Peyer's patch (tissue), 4 donors: ENCODE results near the gene GM2A. TPM values are rescaled to one million over a fixed set of nuclear protein-coding genes. Genes with fewer than 3 reads are reported as not detected.
A peak's percentile ranks its signal among the peaks of the same experiment; 100 is the strongest.

Experiments
- DNase-seq, 3 donors: peaks; one replicate each; pipeline ENCODE4 v3.0.0-alpha.2; 2017 to 2019
- H3K27ac ChIP-seq, 4 donors: fragments of 200-600 bp; sonication (generic); one replicate each; pipeline ENCODE4 v1.5.1; 2016 to 2019
- H3K27me3 ChIP-seq, 2 donors: fragments of 200-600 bp; sonication (generic); one replicate each; pipeline ENCODE4 v1.5.1; 2019
- H3K36me3 ChIP-seq, 3 donors: fragments of 200-600 bp; sonication (generic); one replicate each; pipeline ENCODE4 v1.5.1; 2016 to 2019
- H3K4me1 ChIP-seq, 4 donors: fragments of 200-600 bp; sonication (generic); one replicate each; pipeline ENCODE4 v1.5.1; 2016 to 2019
- H3K4me3 ChIP-seq, 4 donors: fragments of 200-600 bp; sonication (generic); 1 replicate in 3 of 4; 2 replicates in 1 of 4; pipeline ENCODE4 v1.5.1; 2016 to 2019; ENCODE audit warnings: mild to moderate bottlenecking in 1 of 4
- H3K9me3 ChIP-seq, 4 donors: fragments of 200-600 bp; sonication (generic); one replicate each; pipeline ENCODE4 v1.5.1; 2016 to 2019; ENCODE audit warnings: mild to moderate bottlenecking in 1 of 4
- CTCF ChIP-seq, 6 experiments: fragments of 450-650 bp in 4 of 6; fragments of 200-600 bp in 2 of 6; sonication (generic) in 1 of 6; IDR thresholded peaks; one replicate each; pipeline ENCODE4 v1.5.1; 2017 to 2019; ENCODE audit warnings: antibody characterized with exemption in 6 of 6, mild to moderate bottlenecking in 3 of 6, moderate library complexity in 1 of 6
- POLR2A ChIP-seq, 2 donors: fragments of 450-650 bp; IDR thresholded peaks; one replicate each; pipeline ENCODE4 v1.5.1; 2017; ENCODE audit warnings: antibody characterized with exemption in 2 of 2, mild to moderate bottlenecking in 2 of 2, moderate library complexity in 2 of 2
- total RNA-seq, 4 donors: library from RNA; depleted of rRNA; stranded (reverse); fragments of >200 nt; gene quantifications; one replicate each; pipeline ENCODE4 v1.1.0, GENCODE V29; 2016

Gene GM2A
- total RNA-seq, 4 donors from 2014 or later, result 15.1 to 27.2 (median 16.8) TPM

- H3K36me3 ChIP-seq, result no peaks in the 10 kb centered on the region
- TF ChIP-seq CTCF (IDR thresholded peaks at IDR 0.05) (peak in 4 of 6 experiments; percentile 7 to 43 (median 20)), POLR2A (IDR thresholded peaks at IDR 0.05) (peak; percentile 60 to 63)
- peak; percentile 69 to 89 (median 76) for DNase-seq
- peak within 1 kb of the TSS; percentile 82 to 92 (median 88) for H3K27ac ChIP-seq
- peak within 1 kb of the TSS; percentile 58 to 90 (median 78) for H3K4me3 ChIP-seq
- peaks cover 0 to 35% (median 25%) of the 10 kb centered on the region in 4 donors for H3K4me1 ChIP-seq
- no peaks in the 10 kb centered on the region for H3K9me3 ChIP-seq
- no peaks in the 10 kb centered on the region for H3K27me3 ChIP-seq
Measured at GRCh38 chr5:151223447-151224264, 29.3 kb upstream of the GM2A start, which contains the start of gene CCDC69. Gene CCDC69, minus strand, starts transcription at chr5:151224092. Its CDS starts 122 bp downstream, at chr5:151223970.

DNA sequence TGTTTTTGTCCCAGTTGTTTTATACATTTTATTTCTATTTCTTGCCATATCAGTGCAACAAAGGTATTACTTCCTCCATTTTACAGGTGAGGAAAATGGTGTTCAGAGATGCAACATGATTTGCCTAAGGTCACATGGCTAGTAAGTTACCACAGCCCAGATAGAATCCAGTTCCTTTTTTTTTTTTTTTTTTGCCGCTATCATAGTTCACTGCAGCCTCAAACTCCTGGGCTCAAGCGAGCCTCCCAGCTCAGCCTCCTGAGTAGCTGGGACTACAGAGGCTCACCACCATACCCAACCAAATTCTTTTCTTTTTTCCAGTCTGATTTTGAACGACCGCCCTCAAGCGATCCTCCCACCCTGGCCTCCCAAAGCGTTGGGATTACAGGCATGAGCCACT is 28.6 kb upstream of the GM2A start:
- no peaks in the 10 kb centered on the region for H3K9me3 ChIP-seq
- DNase-seq, result no peak
- no peaks in the 10 kb centered on the region for H3K36me3 ChIP-seq
- peak overlapping the region; percentile 58 to 90 (median 78) for H3K4me3 ChIP-seq
- no peak for TF ChIP-seq POLR2A (IDR thresholded peaks at IDR 0.05)
- TF ChIP-seq CTCF (IDR thresholded peaks at IDR 0.05), result no peak
- H3K4me1 ChIP-seq, result peaks cover 0 to 35% (median 23%) of the 10 kb centered on the region in 4 donors
- no peaks in the 10 kb centered on the region for H3K27me3 ChIP-seq
- H3K27ac ChIP-seq, result peak overlapping the region; percentile 82 to 92 (median 88)

- Histone ChIP-seq H3K27me3 (no peaks in the 10 kb centered on the region), H3K4me1 (peaks cover 0 to 32% (median 20%) of the 10 kb centered on the region in 4 donors), H3K36me3 (no peaks in the 10 kb centered on the region), H3K9me3 (no peaks in the 10 kb centered on the region), H3K4me3 (no peak overlapping the region), H3K27ac (peak overlapping the region in 2 of 4 donors; percentile 18 to 92)
- no peak for DNase-seq
- TF ChIP-seq POLR2A (IDR thresholded peaks at IDR 0.05) (no peak), CTCF (IDR thresholded peaks at IDR 0.05) (no peak)
Measured at GRCh38 chr5:151225071-151225470, 27.9 kb upstream of the GM2A start.

- no peaks in the 10 kb centered on the region for H3K9me3 ChIP-seq
- no peak for TF ChIP-seq CTCF (IDR thresholded peaks at IDR 0.05)
- no peak for TF ChIP-seq POLR2A (IDR thresholded peaks at IDR 0.05)
- no peaks in the 10 kb centered on the region for H3K27me3 ChIP-seq
- H3K4me1 ChIP-seq, result peaks cover 0 to 30% (median 17%) of the 10 kb centered on the region in 4 donors
- peak overlapping the region in 1 of 4 donors; percentile 0 for H3K27ac ChIP-seq
- no peak overlapping the region for H3K4me3 ChIP-seq
- no peak for DNase-seq
- no peaks in the 10 kb centered on the region for H3K36me3 ChIP-seq
Measured at GRCh38 chr5:151225475-151225874, 27.5 kb upstream of the GM2A start.

DNA sequence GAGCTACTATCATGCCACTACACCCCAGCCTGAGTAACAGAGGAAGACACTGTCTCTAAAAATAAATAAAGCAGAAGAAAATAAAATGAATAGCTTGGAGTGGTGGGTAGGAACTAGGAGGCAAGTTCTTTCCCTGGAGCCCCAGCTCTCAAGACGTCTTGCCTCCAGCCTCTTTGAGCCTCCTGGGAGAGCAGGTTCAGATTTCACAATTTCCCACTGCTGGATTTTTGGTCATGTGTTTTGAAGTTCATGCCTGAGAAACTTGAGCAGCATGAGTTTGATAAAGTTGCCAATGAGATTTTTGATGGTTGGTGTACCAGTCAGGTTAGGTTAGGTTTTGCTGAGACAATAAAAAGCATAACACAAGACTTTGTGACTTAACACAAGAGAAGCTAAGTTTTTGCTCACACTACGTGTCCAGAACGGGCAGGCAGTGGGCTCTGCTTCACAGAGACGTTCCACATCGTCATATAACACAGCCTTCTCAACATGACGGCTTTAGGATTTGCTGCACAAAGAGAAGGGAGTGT is 25.0 kb upstream of the GM2A start:
- TF ChIP-seq POLR2A (IDR thresholded peaks at IDR 0.05) (no peak), CTCF (IDR thresholded peaks at IDR 0.05) (no peak)
- Histone ChIP-seq H3K36me3 (no peaks in the 10 kb centered on the region), H3K9me3 (no peaks in the 10 kb centered on the region), H3K27me3 (no peaks in the 10 kb centered on the region), H3K4me1 (peaks cover 0 to 8% (median 4%) of the 10 kb centered on the region in 4 donors), H3K4me3 (no peak overlapping the region), H3K27ac (no peak overlapping the region)
- DNase-seq, result no peak
